HepG2 (cell line): ENCODE results near the gene GNL2. TPM values are rescaled to one million over a fixed set of nuclear protein-coding genes. Genes with fewer than 3 reads are reported as not detected.

Experiments
- ATAC-seq: fragments of 200-7000 bp; cut with Tn5 transposase; 3 replicates; pipeline ENCODE4 v1.9.1; 2020; ENCODE audit warnings: mild to moderate bottlenecking, moderate library complexity
- BruUV-seq: library from RNA; stranded (reverse); fragments of 400-500 nt; replicated peaks from 2 replicates; lab custom pipeline; 2021; lab: Mats Ljungman, UMichigan
- CTCF ChIA-PET: fragments of 300-600 bp; formaldehyde crosslinking; extraction: SDS; loops from one replicate; lab custom pipeline; 2021; ENCODE audit warnings: low total read pairs, inconsistent platforms, low intra/inter-chr PET ratio; lab: Yijun Ruan, JAX
- POLR2A ChIA-PET: fragments of 350-600 bp; sonication (Branson Sonifier 250); formaldehyde crosslinking; loops from one replicate; lab custom pipeline; 2020; ENCODE audit warnings: antibody characterized with exemption, inconsistent platforms; lab: Yijun Ruan, JAX
- DNase-seq: peaks from one replicate; pipeline ENCODE4 v3.0.0-alpha.2; 2015; ENCODE audit warnings: low spot score
- FAIRE-seq: peaks from 3 replicates; lab custom pipeline; 2011; peaks lifted over from hg19 to GRCh38; lab: Jason Lieb, UNC
- H2AFZ ChIP-seq: one replicate; pipeline ENCODE4 v1.6.1; 2011; ENCODE audit warnings: low read length, inconsistent platforms
- H3K27ac ChIP-seq: fragments of 300-600 bp; 3 replicates; pipeline ENCODE4 v1.8.0; 2011; ENCODE audit warnings: mixed run types, mild to moderate bottlenecking, mixed read lengths, low read length, inconsistent platforms; ENCODE audit not compliant: insufficient read depth; ENCODE audit errors: extremely low read length
- H3K27me3 ChIP-seq, 2 experiments: fragments of 200-600 bp in 1 of 2; 2 replicates in 1 of 2; 3 replicates in 1 of 2; pipeline versions ENCODE4 v1.6.0 to v1.8.0; 2011; ENCODE audit warnings: low read length in 2 of 2, mild to moderate bottlenecking in 2 of 2, moderate library complexity in 2 of 2, inconsistent platforms in 1 of 2; ENCODE audit not compliant: insufficient read depth in 2 of 2, control insufficient read depth in 1 of 2
- H3K36me3 ChIP-seq, 2 experiments: fragments of 200-600 bp in 1 of 2; replicated peaks in 1 of 2; 2 replicates in 1 of 2; 3 replicates in 1 of 2; pipeline versions ENCODE4 v1.5.1 to v1.8.0; 2011; ENCODE audit warnings: low read length in 2 of 2, inconsistent platforms in 1 of 2; ENCODE audit not compliant: insufficient read depth in 2 of 2, control insufficient read depth in 1 of 2
- H3K4me1 ChIP-seq: 2 replicates; pipeline ENCODE4 v1.5.1; 2012; ENCODE audit warnings: low read length, inconsistent platforms; ENCODE audit not compliant: insufficient read depth
- H3K4me2 ChIP-seq: 2 replicates; pipeline ENCODE4 v1.6.0; 2011; ENCODE audit warnings: low read depth, low read length, inconsistent platforms
- H3K4me3 ChIP-seq, 3 experiments: fragments of 200-600 bp in 1 of 3; sonication (generic), shearing (Covaris generic) in 1 of 3; replicated peaks in 1 of 3; 2 replicates each; pipeline ENCODE4 v1.5.1; 2011 to 2016; ENCODE audit warnings: low read length in 3 of 3, inconsistent platforms in 2 of 3, low read depth in 2 of 3, mild to moderate bottlenecking in 2 of 3, control low read depth in 1 of 3, mixed read lengths in 1 of 3; ENCODE audit not compliant: insufficient read depth in 1 of 3
- H3K79me2 ChIP-seq: one replicate; pipeline ENCODE4 v1.6.1; 2011; ENCODE audit warnings: low read length, inconsistent platforms; ENCODE audit not compliant: insufficient read depth
- H3K9ac ChIP-seq: 2 replicates; pipeline ENCODE4 v1.6.0; 2011; ENCODE audit warnings: mild to moderate bottlenecking, low read depth, low read length, inconsistent platforms; ENCODE audit not compliant: insufficient read depth
- H3K9me3 ChIP-seq: 2 replicates; pipeline ENCODE4 v1.5.1; 2012; ENCODE audit warnings: mild to moderate bottlenecking, low read length
- H4K20me1 ChIP-seq: 2 replicates; pipeline ENCODE4 v1.6.0; 2011; ENCODE audit warnings: inconsistent platforms, mild to moderate bottlenecking, low read length, moderate library complexity; ENCODE audit not compliant: insufficient read depth
- AKAP8 ChIP-seq: sonication (generic); formaldehyde crosslinking; IDR thresholded peaks from 2 replicates; pipeline ENCODE4 v1.5.1; 2020; ENCODE audit warnings: mild to moderate bottlenecking, missing genetic modification reagents
- CCDC6 ChIP-seq: sonication (generic); formaldehyde crosslinking; IDR thresholded peaks from 2 replicates; pipeline ENCODE4 v1.8.1; 2022; ENCODE audit warnings: mild to moderate bottlenecking, missing genetic modification reagents, moderate library complexity
- CHD2 ChIP-seq: IDR thresholded peaks from 2 replicates; pipeline ENCODE4 v1.6.1; 2011; ENCODE audit warnings: low read depth, low read length, improper control_type of control experiment
- KDM3A ChIP-seq: IDR thresholded peaks from 2 replicates; pipeline ENCODE4 v1.6.1; 2018; ENCODE audit warnings: low read depth, missing compliant biosample characterization
- KIAA2018 ChIP-seq: sonication (generic); formaldehyde crosslinking; IDR thresholded peaks from 2 replicates; pipeline ENCODE4 v1.5.0; 2020; ENCODE audit warnings: mild to moderate bottlenecking, missing genetic modification reagents, borderline replicate concordance
- PHB2 ChIP-seq: fragments of 450-650 bp; IDR thresholded peaks from 2 replicates; pipeline ENCODE4 v1.6.1; 2018; ENCODE audit not compliant: partially characterized antibody
- SAP130 ChIP-seq: IDR thresholded peaks from 2 replicates; pipeline ENCODE4 v1.6.1; 2016; ENCODE audit warnings: low read depth
- SRY ChIP-seq: sonication (generic); formaldehyde crosslinking; IDR thresholded peaks from 2 replicates; pipeline ENCODE4 v1.8.0; 2022; ENCODE audit warnings: mild to moderate bottlenecking, missing genetic modification reagents
- SUZ12 ChIP-seq: fragments of 150-350 bp; IDR thresholded peaks from 2 replicates; pipeline ENCODE4 v1.6.1; 2014; ENCODE audit warnings: low read depth, low read length
- ZNF562 ChIP-seq: sonication (generic); formaldehyde crosslinking; IDR thresholded peaks from 2 replicates; pipeline ENCODE4 v1.8.0; 2022; ENCODE audit warnings: missing genetic modification reagents, borderline replicate concordance
- ZNF775 ChIP-seq: sonication (generic); formaldehyde crosslinking; IDR thresholded peaks from 2 replicates; pipeline ENCODE4 v1.4.0; 2020; ENCODE audit warnings: missing genetic modification reagents, mild to moderate bottlenecking, moderate library complexity, borderline replicate concordance
- WGBS: methylation state at CpG from one replicate; pipeline ENCODE4 v1.1.6; 2017; ENCODE audit warnings: low lambda C conversion rate; 5-methylcytosine and 5-hydroxymethylcytosine counted together
- in situ Hi-C: cut with HindIII; loops from 2 replicates; pipeline ENCODE4 v1.10.0; 2017; ENCODE audit warnings: low pct_unique_long_range_greater_than_20kb; ENCODE audit not compliant: extremely low pct_ligation_motif_present
- intact Hi-C: fragments of 100-400 bp; cut with micrococcal nuclease; formaldehyde crosslinking; loops from one replicate; pipeline ENCODE4 v1.10.0; 2022; ENCODE audit not compliant: unreplicated experiment
- polyA plus RNA-seq, 8 experiments: library from polyadenylated mRNA; depleted of rRNA in 3 of 8; stranded (reverse) in 7 of 8; unstranded in 1 of 8; fragments of >200 nt; fragmentation: Illumina TruSeq in 4 of 8; extraction: Trizol in 4 of 8; gene quantifications; 2 replicates each; pipeline versions ENCODE4 v1.2.1 to v1.2.3, GENCODE V29; 2011 to 2016; ENCODE audit warnings: low read depth in 4 of 8, missing spikeins in 1 of 8, mixed read lengths in 1 of 8; ENCODE audit not compliant: insufficient read depth in 1 of 8
- total RNA-seq, 5 experiments: library from RNA; depleted of rRNA; stranded (reverse); fragments of >200 nt; fragmentation: Illumina TruSeq; extraction: Trizol; gene quantifications; 2 replicates each; pipeline ENCODE4 v1.2.3, GENCODE V29; 2016; ENCODE audit warnings: low read depth in 1 of 5
- TF ChIP-seq, protein P1 (sequence below): sonication (generic); formaldehyde crosslinking; IDR thresholded peaks from 2 replicates; pipeline ENCODE4 v1.4.0; 2020; ENCODE audit warnings: mild to moderate bottlenecking, missing genetic modification reagents, borderline replicate concordance
- TF ChIP-seq, protein P2 (sequence below): sonication (generic); formaldehyde crosslinking; IDR thresholded peaks from 2 replicates; pipeline ENCODE4 v1.4.0; 2020; ENCODE audit warnings: missing genetic modification reagents

The GNL2 gene
- total and polyA plus RNA-seq, 2 of the 13 experiments (the other 11 are each of a cell fraction or from before 2014, with no cell fraction given), result 32.1 to 72.1 TPM

DNA sequence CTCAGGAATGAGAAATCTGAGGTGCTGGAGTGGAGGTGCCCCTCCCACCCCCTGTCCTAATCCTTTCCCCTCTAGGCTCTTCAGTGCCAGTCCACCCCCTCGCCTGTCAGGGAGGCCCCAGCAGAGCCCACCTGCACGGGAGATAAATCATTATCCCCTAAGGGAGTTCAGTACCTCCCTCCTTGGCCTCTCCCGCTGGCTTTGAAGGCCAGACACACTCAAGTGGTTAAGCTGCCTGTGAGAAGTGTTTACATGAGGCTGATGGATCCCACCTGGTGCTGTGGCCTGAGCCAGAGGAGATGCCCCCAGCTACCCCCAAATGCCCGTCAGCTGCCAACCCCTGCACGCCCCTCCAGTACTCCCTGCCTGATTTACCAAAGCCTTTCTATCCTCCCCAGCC is 35.3 kb upstream of the GNL2 start:
- no peaks in the 10 kb centered on the region for H3K36me3 ChIP-seq
- no peak overlapping the region for H2AFZ ChIP-seq
- BruUV-seq, result no TSS peak
- FAIRE-seq (no peak), DNase-seq (no peak), ATAC-seq (no peak)
- no peaks in the 10 kb centered on the region for H3K79me2 ChIP-seq
- H3K4me1 ChIP-seq, result no peaks in the 10 kb centered on the region
- ChIA-PET POLR2A (no interaction called here), CTCF (no interaction called here)
- 5% methylated on average over 5 of the region's 5 CpGs for WGBS
- no peak overlapping the region for H3K4me3 ChIP-seq
- H4K20me1 ChIP-seq, result no peaks in the 10 kb centered on the region
- H3K9ac ChIP-seq, result no peak overlapping the region
- intact Hi-C loops, result no loop called here
- H3K4me2 ChIP-seq, result no peak overlapping the region
- H3K27me3 ChIP-seq, result peaks cover 28 to 96% of the 10 kb centered on the region in 2 experiments
- H3K9me3 ChIP-seq, result no peaks in the 10 kb centered on the region
- no peak overlapping the region for H3K27ac ChIP-seq
- in situ Hi-C loops, result no loop called here
- no peak for TF ChIP-seq ZNF562 (CRISPR knock-in tag)
- TF ChIP-seq PHB2, result no peak
- TF ChIP-seq ZNF775 (CRISPR knock-in tag), result no peak
- no peak for TF ChIP-seq SAP130 (CRISPR knock-in tag)
- TF ChIP-seq KIAA2018 (CRISPR knock-in tag), result no peak
- TF ChIP-seq CCDC6 (CRISPR knock-in tag), result no peak
- TF ChIP-seq CHD2, result no peak
- TF ChIP-seq, protein P1, sequence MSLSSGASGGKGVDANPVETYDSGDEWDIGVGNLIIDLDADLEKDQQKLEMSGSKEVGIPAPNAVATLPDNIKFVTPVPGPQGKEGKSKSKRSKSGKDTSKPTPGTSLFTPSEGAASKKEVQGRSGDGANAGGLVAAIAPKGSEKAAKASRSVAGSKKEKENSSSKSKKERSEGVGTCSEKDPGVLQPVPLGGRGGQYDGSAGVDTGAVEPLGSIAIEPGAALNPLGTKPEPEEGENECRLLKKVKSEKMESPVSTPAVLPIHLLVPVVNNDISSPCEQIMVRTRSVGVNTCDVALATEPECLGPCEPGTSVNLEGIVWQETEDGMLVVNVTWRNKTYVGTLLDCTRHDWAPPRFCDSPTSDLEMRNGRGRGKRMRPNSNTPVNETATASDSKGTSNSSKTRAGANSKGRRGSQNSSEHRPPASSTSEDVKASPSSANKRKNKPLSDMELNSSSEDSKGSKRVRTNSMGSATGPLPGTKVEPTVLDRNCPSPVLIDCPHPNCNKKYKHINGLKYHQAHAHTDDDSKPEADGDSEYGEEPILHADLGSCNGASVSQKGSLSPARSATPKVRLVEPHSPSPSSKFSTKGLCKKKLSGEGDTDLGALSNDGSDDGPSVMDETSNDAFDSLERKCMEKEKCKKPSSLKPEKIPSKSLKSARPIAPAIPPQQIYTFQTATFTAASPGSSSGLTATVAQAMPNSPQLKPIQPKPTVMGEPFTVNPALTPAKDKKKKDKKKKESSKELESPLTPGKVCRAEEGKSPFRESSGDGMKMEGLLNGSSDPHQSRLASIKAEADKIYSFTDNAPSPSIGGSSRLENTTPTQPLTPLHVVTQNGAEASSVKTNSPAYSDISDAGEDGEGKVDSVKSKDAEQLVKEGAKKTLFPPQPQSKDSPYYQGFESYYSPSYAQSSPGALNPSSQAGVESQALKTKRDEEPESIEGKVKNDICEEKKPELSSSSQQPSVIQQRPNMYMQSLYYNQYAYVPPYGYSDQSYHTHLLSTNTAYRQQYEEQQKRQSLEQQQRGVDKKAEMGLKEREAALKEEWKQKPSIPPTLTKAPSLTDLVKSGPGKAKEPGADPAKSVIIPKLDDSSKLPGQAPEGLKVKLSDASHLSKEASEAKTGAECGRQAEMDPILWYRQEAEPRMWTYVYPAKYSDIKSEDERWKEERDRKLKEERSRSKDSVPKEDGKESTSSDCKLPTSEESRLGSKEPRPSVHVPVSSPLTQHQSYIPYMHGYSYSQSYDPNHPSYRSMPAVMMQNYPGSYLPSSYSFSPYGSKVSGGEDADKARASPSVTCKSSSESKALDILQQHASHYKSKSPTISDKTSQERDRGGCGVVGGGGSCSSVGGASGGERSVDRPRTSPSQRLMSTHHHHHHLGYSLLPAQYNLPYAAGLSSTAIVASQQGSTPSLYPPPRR (CRISPR knock-in tag), result no peak
- TF ChIP-seq SUZ12, result no peak
- no peak for TF ChIP-seq KDM3A (CRISPR knock-in tag)
- TF ChIP-seq AKAP8 (CRISPR knock-in tag), result no peak
- TF ChIP-seq, protein P2, sequence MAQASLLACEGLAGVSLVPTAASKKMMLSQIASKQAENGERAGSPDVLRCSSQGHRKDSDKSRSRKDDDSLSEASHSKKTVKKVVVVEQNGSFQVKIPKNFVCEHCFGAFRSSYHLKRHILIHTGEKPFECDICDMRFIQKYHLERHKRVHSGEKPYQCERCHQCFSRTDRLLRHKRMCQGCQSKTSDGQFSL (CRISPR knock-in tag), result no peak
- no peak for TF ChIP-seq SRY
